NOMO-1 (cell line): Measurements from ENCODE around the gene MIGA2.

Source experiments
- DNase-seq, 2 experiments: peaks; one replicate each; lab custom pipeline; 2025; ENCODE audit not compliant: unreplicated experiment in 2 of 2; lab: John Stamatoyannopoulos, UW

MIGA2 gene

DNA sequence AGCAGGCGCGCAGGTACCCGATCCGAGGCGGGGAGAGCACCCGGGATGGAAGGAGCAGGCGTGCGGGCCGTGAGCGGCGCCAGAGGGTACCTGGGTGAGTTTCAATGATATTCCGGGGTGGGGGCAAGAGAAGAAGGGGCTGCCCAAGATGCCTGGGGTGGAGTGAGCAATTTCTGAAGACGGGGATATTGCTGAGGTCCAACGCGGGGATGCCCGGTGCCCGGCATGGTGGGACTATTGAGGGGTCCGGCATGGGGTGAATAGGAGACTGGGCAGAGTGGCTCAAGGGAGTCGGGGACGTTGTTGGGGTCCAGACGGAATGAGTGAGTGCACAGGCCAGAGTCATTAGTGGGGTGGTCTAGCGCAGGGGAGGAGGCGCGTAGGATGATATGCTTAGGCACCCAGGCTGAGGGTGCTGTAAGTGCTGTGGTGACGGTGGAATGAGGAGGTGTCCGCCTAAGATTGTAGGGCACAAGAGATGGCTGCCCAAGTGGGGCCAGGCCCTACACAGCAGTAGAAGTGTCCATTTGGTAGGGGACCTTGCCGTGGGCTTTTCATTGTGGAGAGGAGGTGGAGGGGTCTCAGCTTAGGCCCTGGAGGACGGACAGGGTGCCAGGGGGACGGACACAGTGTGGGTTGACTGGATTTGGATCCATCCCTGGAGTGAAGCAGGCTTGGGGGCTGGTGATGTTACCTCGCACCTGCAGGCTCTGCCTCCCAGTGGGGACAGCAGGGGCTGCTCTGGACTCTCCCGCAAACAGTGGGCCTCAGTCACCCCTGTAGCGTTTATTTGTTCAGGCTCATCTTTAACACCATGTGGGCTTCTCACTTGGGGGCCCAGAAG, 719 bp downstream of the MIGA2 start:
- DNase-seq: no peak

DNA sequence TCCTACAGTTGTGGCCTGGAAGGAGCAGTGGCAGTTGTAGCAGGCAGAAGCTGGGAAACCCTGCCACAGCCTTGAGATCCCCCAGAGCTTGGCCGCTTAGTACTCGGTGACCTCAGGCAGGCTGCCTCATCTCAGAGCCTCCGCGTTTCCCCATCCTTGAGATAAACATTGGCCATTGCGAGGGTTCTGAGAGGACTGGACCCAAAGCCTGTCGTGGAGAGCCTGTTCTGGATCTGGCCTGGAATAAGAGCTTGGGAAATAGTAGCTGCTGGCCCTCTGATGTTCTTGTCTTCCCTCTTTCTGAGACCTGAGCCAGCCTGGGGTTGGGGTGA, 1.3 kb downstream of the MIGA2 start:
- no peak for DNase-seq

- no peak for DNase-seq
Observed at GRCh38 chr9:129038109-129038852, 1.9 kb downstream of the MIGA2 start.

GRCh38 chr9:129040113-129040643, 3.8 kb downstream of the MIGA2 start:
- no peak for DNase-seq

DNA sequence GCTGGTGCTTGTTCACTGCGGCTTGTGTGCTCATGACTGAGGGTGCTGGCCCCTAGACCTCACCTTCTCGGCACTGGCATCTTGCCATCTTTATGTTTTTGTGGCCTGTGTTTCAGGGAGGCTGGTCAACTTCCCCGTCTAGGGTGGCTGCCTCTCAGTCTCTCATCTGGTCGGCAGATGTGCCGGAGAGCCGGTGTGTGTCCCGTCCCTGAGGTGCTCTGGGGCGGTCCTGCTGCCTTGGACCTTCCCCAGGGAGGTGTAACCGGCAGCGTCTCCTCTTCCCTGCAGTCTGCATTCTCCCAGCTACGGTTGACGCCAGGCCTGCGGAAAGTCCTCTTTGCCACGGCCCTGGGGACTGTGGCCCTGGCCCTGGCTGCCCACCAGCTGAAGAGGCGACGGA, 5.6 kb downstream of the MIGA2 start:
- no peak for DNase-seq

- no peak for DNase-seq
Observed at GRCh38 chr9:129052592-129052991, 16.2 kb downstream of the MIGA2 start.

- DNase-seq: no peak
Observed at GRCh38 chr9:129053020-129053419, 16.6 kb downstream of the MIGA2 start.

- DNase-seq: no peak
Observed at GRCh38 chr9:129054163-129054851, 17.9 kb downstream of the MIGA2 start.

GRCh38 chr9:129058965-129059795, 22.8 kb downstream of the MIGA2 start:
- DNase-seq: no peak

GRCh38 chr9:129059796-129060785, 23.7 kb downstream of the MIGA2 start:
- DNase-seq: no peak

- no peak for DNase-seq
Observed at GRCh38 chr9:129060991-129061390, 24.6 kb downstream of the MIGA2 start.

DNA sequence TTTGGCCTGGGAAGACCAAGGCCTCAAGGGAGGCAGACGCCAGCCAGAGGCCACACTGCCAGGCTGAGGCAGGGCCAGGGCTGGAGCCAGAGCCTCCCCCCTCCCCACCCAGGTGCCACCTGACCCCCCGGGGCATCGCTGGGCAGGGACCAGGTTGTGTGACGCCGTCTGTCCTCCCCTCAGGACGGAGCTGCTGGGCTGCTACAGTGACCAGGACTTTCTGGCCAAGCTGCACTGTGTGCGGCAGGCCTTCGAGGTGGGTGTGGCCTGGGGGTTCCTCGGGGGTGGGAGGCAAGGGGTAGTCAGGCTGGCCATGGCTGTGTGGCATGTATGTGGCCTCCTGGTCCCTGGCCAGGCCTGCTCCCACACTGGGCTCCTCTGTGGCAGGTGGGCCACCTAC, 26.6 kb downstream of the MIGA2 start:
- no peak for DNase-seq

- no peak for DNase-seq
Observed at GRCh38 chr9:129064499-129064908, 28.1 kb downstream of the MIGA2 start.

GRCh38 chr9:129068110-129068509, 31.7 kb downstream of the MIGA2 start:
- no peak for DNase-seq

GRCh38 chr9:129068990-129069861, 32.8 kb downstream of the MIGA2 start:
- peak; percentile 77 to 82 for DNase-seq

DNA sequence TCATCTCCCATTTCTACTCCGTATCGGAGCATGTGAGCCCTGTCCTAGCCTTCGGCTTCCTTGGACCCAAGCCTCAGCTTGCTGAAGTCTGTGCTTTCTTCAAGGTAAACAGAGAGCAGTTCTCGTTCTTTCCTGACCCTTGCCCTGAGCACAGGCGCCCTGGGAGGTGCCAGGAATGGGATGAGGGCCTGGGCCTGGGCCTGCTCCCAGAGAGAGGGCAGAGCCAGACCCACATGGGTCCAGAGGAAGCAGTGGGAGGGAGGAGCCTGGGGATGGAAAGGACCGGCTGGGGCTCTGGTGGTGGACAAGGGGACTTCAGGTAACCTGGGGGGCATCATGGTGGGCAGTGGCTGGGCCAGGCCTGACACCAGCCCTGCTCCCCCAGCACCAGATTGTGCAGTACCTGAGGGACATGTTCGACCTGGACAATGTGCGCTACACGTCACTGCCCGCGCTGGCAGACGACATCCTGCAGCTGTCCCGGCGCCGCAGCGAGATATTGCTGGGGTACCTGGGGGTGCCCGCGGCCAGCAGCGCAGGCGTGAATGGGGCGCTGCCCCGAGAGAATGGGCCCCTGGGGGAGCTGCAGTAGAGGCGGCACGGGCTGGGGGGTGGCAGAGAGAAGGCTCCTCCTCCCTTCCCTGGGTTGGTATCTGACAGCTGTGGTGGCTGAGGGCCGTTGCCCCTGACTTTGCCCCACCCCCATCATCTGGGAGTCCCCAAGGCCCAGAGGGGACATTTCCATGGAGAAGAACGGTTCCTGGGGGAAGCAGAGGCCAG, 33.6 kb downstream of the MIGA2 start:
- no peak for DNase-seq

DNA sequence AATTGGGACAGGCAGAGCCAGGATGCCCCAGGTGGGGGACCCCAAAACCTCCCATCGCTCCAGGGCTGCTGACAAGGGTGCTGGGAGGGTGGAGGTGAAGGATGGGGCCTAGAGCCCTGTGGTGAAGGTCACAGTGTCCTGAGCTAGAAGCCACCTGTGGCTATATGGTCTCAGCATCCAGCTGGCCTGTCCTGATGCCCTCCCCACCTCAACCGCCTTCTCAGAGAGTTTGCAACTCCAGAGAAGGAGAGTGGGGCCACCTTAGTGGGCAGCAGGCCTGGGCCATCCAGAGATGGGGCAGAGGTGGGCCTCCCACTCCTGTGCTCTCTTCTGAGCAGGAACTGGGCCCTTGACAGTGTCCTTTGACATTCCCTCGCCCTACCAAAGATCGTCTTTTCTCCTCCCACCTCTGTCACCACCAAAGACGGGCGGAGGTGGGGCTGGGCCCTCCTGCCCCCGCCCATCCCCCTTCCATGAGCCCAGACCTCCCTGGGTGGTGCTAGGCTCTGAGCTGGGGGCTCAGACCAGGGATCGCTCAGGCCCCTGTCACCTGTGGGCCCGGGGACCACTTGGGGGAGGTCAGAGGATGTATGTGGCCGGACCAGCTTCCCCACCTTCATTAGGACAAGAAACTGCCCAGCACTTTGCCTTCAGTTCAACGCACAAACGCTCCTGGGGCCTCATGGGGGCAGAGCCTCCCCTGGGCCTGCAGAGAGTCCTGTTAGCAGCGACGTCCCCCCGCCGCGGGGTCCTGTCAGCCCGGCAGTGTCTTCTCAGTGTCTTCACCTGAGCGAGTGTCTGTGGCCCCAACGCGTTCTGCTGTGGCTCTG, 34.5 kb downstream of the MIGA2 start:
- DNase-seq: no peak
